ENCODE measurements around the gene MRGPRF.

GRCh38 chr11:69003301-69003865 is 9.7 kb downstream of the MRGPRF start:
- no peak for TF ChIP-seq POLR2A (IDR thresholded peaks at IDR 0.05)
- TF ChIP-seq EP300 (IDR thresholded peaks at IDR 0.05), result no peak
